GM21423 (cell line): ENCODE measurements around the gene SLC12A7.
"Not testable (repeated sequence)": the region's sequence is repeated elsewhere in the genome, so short reads cannot be mapped to it uniquely, and the experiment has no call there.

Experiments
- ATAC-seq: cut with Tn5 transposase; IDR thresholded peaks from one replicate; pipeline ENCODE4 v1.9.1; 2021; ENCODE audit warnings: mild to moderate bottlenecking, moderate library complexity; ENCODE audit not compliant: unreplicated experiment

Gene SLC12A7

GRCh38 chr5:1065891-1066650, 45.8 kb downstream of the SLC12A7 start:
- no peak for ATAC-seq

GRCh38 chr5:1065143-1065750, 46.6 kb downstream of the SLC12A7 start:
- ATAC-seq = no peak

GRCh38 chr5:1064383-1065142, 47.3 kb downstream of the SLC12A7 start:
- no peak for ATAC-seq

GRCh38 chr5:1063661-1064382, 48.0 kb downstream of the SLC12A7 start:
- no peak for ATAC-seq

- no peak for ATAC-seq
These were observed 48.9 kb downstream of the SLC12A7 start for GRCh38 chr5:1062761-1063568.

GRCh38 chr5:1061916-1062315, 49.9 kb downstream of the SLC12A7 start:
- ATAC-seq = no peak

- not testable (repeated sequence) for ATAC-seq
These were observed 50.6 kb downstream of the SLC12A7 start for GRCh38 chr5:1061292-1061691.

GRCh38 chr5:1060535-1060981, 51.3 kb downstream of the SLC12A7 start:
- ATAC-seq = no peak

GRCh38 chr5:1059884-1060263, 52.0 kb downstream of the SLC12A7 start:
- ATAC-seq = no peak

- no peak for ATAC-seq
These were observed 52.6 kb downstream of the SLC12A7 start for GRCh38 chr5:1058988-1059883.

- ATAC-seq = no peak
These were observed 53.5 kb downstream of the SLC12A7 start for GRCh38 chr5:1058083-1058945.

GRCh38 chr5:1057485-1058082, 54.3 kb downstream of the SLC12A7 start:
- no peak for ATAC-seq

- no peak for ATAC-seq
These were observed 55.0 kb downstream of the SLC12A7 start for GRCh38 chr5:1056611-1057484.

GRCh38 chr5:1055896-1056610, 55.8 kb downstream of the SLC12A7 start:
- no peak for ATAC-seq

- ATAC-seq = no peak
These were observed 56.8 kb downstream of the SLC12A7 start for GRCh38 chr5:1054799-1055775.
